Stimulated activated CD4-positive, alpha-beta T cell treated with anti-CD3 and anti-CD28 coated beads, TNF-alpha, amount 100 ng/mL, for 24 hours (primary cell): ENCODE data around the gene ITGA5.
"Not testable (repeated sequence)": the region's sequence is repeated elsewhere in the genome, so short reads cannot be mapped to it uniquely, and the experiment has no call there.

Experiments
- DNase-seq, 3 experiments: peaks; one replicate each; pipeline ENCODE4 v3.0.0-alpha.2; 2020; ENCODE audit warnings: low read depth in 3 of 3

Gene ITGA5

GRCh38 chr12:54371328-54372112 is 47.5 kb downstream of the ITGA5 start:
- no peak for DNase-seq

GRCh38 chr12:54370171-54370730 is 48.8 kb downstream of the ITGA5 start:
- no peak for DNase-seq

- no peak for DNase-seq
Observed at GRCh38 chr12:54369597-54370131, 49.4 kb downstream of the ITGA5 start.

DNA sequence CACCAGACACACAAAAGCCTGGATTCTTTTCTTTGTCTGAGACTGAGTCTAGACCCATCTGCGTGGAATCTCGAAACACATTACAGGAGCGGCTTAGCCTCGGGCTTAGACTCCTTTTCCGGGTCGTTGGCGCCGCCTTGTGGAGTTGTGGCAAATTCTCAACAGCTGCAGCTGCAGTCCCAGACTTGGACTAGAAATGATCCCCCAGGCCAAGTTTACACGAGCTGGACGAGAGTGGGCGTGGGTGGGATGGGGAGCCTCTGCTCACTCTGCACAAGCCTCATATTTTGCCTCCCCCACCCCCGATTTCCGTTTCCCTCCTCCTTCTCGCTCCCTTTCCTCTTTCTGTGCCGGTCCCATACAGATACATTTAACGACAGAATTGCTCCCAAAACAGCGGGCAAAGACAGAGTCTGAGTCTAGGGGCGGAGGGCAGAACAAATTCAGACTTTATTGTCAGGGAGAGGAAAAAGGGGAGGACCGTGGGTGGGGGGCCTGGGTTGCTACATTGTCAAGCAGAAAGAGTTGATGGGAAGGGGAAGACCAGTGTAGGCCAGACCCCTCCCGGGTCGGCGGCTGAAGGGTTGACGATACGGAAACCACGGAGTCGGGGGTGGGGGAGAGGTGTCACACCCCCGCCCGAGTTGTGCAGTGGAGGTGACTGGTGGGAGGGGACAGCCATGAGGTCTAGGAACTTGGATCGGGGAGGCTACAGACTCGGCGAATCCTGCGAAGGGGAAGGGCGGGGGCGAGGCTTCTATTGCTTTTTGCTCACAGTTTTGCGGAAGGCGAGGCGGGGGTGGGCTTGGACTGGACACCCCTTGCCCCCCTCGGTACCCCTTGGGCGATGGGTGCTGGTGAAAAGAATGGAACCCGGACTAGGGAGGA is 50.1 kb downstream of the ITGA5 start:
- DNase-seq = peak; percentile 78 to 91 (median 87)

GRCh38 chr12:54368025-54368708 is 50.9 kb downstream of the ITGA5 start:
- no peak for DNase-seq

- DNase-seq = no peak
Observed at GRCh38 chr12:54364413-54364812, 54.7 kb downstream of the ITGA5 start, which contains the start of gene GPR84. Gene GPR84, minus strand, starts transcription at chr12:54364486. Its CDS starts 635 bp downstream, at chr12:54363851.

DNA sequence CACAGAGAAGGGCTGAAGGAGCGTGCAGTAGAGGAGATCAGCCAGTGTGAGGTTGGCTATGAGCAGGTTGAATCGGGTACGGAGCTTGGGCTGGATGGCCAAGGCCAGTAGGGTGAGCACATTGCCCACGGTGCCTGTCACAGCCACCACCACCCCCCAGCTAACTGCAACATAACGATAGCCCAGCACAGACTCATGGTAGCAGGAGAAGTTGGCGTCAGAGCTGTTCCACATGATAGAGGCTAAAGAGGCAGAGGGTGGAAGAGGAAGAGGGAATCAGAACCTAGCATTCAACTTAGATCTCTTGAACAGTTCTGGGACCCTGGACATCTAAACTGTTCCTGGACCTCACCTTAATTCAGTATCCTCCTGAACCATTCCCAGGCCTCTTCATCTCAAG is 55.4 kb downstream of the ITGA5 start:
- DNase-seq = no peak

- DNase-seq = no peak
Observed at GRCh38 chr12:54363047-54363446, 56.0 kb downstream of the ITGA5 start.

DNA sequence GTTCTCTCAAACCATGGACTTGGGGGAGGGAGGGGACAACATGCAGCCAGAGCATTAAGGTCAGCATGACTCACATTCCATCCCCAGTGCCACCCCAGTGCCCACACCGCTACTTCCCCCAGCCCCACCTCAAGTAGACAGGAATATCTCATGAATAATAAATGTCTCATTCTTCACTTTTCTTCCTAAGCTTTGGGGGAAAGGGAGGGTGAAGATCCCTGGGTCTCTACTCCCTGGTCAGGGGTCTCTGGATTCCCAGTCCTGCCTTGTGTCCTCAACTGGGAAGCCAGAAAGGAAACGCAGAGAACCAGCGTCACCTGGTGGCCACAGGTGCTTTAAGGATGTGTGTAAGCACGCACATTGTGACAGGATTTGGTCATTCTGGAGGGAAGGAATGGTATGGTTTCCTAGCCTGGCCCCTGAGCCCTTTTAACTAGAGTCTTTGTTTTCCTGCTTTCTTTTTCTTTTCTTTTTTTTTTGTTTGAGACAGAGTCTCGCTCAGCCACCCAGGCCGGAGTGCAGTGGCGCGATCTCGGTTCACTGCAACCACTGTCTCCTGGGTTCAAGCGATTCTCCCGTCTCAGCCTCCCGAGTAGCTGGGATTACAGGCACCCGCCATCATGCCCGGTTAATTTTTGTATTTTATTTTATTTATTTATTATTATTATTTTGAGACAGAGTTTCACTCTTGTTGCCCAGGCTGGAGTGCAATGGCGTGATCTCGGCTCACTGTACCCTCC is 58.2 kb downstream of the ITGA5 start:
- DNase-seq = peak; percentile 28 to 58 (median 34)

DNA sequence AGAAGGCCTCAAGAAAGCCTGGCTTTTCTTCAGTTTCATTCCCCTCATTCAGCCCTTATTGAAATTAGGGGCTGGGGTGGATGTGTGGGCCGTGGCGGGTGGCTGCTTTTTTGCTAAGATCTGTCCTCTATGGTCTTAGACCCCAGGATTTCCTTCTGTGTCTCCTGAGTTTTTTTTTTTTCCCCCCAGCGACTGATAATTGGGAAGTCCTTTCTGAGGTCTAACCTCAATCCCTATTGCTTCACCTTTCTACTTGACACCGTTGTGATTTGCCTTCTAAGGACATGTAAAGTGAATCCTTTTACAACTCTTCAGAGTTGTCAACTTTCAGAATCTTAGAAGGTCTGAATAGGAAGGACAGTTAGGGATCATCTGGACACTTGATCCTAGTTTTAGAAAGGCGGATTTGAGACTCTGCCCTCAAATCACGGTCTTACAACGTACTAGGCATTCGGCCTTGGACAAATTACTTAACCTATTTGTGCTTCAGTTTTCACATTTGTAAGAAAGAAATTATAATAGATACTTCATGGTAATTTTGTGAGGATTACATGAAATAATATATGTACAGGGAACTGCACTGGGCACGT is 59.2 kb downstream of the ITGA5 start:
- no peak for DNase-seq

DNA sequence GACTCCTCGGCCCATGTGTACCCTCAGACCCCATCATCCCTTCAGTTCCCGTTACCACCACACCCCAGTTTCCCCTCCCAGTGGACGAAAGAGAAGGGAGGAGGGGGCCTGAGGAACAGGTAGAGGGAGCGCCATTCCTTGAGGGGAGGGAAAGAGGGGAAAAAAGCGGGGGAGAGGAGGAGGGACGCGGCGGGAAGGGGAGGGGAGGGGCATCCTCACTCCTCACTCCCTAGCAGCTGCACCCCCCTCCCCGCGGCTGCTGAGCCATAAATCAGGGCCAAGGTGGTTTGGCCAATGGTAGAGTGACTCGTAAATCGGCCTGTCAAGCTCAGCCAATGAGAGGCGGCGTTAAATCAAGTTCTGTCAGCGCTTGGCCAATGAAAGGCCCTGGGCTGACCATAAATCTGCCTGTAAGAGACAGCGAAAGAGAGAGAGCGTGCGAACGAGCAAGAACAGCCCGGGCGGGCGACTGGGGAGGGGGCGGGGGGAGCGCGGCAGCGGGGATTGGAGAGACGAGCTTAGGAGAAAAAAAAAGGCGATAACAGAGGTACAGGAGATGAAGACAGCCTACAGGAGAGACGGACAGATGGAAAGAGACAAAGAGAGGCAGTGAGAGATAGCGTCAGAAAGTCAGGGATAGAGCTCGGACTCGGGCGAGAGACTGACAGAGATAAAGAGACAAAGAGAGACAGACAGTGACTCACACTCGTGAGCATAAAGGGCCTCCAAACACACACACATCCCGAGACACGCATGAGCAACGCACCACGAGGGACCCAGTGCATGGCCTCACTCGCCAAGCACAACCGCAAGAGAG is 59.9 kb downstream of the ITGA5 start:
- peak; percentile 86 to 89 (median 88) for DNase-seq

DNA sequence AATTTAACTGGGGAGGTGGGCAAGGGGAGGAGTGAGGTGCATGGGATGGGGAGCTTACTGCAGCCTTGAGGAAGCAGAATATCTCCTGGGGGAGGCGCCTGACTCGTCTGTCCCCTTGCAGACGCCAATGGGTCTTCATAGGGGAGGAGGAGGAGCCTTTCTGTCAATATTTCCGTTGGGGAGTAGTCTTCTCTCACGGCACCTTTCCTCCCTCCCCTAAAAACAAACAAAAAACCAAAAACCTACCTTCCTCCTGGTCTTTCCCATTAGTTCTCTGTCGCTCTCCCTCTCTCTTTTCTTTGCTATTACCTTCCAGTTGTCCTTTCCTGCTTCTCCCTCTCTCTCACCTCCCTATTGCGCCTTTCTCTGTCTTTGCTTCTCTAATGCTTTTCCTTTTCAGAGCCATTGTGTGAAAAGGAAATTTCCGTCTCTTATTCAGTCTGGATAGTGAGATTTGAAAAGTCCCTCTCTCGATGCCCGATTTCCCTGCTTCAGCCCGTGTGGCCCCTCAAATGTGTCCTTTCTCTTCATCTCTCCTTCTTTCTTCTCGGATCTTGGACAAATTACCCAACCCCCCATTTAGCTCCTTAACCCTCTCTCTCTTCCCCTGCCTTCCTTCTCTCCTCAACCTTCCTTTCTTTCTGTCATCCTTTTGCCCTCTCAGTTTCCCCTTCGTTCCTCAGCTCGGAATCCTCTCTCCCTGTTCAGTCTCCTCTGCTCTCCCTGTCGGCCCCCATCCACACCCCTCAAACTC is 60.7 kb downstream of the ITGA5 start:
- peak in 1 of 3 experiments; percentile 43 for DNase-seq

GRCh38 chr12:54357506-54358190 is 61.4 kb downstream of the ITGA5 start:
- no peak for DNase-seq

- DNase-seq = no peak
Observed at GRCh38 chr12:54356951-54357356, 62.1 kb downstream of the ITGA5 start.

DNA sequence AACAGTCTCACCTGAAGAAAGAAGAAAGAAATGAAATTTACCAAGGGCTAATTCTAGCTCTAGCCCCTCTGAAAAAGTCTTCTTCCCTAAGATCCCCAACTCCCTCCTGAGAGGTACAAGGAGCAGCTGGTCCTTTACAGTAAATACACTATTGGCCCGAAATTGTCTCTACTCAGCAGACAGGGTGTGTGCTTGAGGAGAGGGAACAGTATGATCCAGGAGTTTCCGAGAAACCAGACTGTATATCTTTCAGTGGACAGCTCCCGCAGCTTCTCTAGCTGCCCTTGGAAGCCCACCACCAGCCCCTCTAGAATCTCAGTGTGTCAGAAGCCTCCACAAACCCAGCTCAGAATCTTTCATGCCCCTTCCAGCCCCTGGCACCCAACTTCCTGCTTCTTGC is 62.8 kb downstream of the ITGA5 start:
- no peak for DNase-seq

DNA sequence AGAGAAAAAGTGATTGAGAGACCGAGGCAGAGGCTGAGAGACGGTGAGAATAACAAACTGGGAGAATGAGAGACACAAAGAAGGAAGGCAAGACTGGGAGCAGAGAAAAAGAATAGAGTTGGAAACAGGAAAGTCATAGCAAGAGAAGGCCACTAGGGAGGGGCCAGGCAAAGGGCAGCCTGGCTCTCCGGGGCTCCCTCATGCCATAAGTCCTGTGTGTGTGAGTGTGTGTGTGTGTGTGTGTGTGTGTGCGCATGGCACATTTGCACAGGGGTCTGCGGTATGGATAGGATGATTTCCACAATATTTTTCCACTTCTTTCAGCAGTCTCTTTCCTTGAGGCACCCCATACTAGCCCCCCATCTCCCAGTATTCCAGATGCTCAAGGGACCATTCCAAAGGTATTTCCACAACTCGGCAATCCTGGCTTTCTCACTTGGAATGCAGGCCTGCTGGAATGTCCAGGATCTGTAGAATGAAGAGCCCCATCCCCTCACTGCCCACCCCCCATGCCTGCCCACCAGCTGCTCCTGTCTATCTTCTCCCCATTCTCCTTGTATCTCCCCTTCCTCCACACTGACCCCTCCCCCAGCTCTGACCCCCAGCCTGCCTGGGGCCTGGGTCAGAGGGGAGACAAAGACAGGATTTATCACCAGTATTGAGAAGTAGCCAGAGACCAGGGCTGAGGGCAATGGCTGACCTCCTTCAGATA is 63.8 kb downstream of the ITGA5 start:
- DNase-seq = no peak

DNA sequence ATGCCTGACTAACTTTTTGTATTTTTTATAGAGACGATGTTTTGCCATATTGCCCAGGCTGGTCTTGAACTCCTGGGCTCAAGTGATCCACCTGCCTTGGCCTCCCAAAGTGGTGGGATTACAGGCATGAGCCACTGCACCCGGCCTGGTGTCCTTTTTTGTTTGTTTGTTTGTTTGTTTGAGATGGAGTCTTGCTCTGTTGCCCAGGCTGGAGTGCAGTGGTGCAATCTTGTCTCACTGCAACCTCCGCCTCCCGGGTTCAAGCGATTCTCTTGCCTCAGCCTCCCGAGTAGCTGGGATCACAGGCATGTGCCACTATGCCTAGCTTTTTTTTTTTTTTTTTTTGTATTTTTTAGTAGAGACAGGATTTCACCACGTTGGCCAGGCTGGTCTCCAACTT is 64.8 kb downstream of the ITGA5 start:
- not testable (repeated sequence) for DNase-seq
